HepG2 (cell line): ENCODE data around the gene ZNF275. TPM values are rescaled to one million over a fixed set of nuclear protein-coding genes. Genes with fewer than 3 reads are reported as not detected.

Experiments
- ATAC-seq: fragments of 200-7000 bp; cut with Tn5 transposase; 3 replicates; pipeline ENCODE4 v1.9.1; 2020; ENCODE audit warnings: mild to moderate bottlenecking, moderate library complexity
- BruUV-seq: library from RNA; stranded (reverse); fragments of 400-500 nt; replicated peaks from 2 replicates; lab custom pipeline; 2021; lab: Mats Ljungman, UMichigan
- CTCF ChIA-PET: fragments of 300-600 bp; formaldehyde crosslinking; extraction: SDS; loops from one replicate; lab custom pipeline; 2021; ENCODE audit warnings: low total read pairs, inconsistent platforms, low intra/inter-chr PET ratio; lab: Yijun Ruan, JAX
- POLR2A ChIA-PET: fragments of 350-600 bp; sonication (Branson Sonifier 250); formaldehyde crosslinking; loops from one replicate; lab custom pipeline; 2020; ENCODE audit warnings: antibody characterized with exemption, inconsistent platforms; lab: Yijun Ruan, JAX
- DNase-seq: peaks from one replicate; pipeline ENCODE4 v3.0.0-alpha.2; 2015; ENCODE audit warnings: low spot score
- FAIRE-seq: peaks from 3 replicates; lab custom pipeline; 2011; peaks lifted over from hg19 to GRCh38; lab: Jason Lieb, UNC
- H2AFZ ChIP-seq: one replicate; pipeline ENCODE4 v1.6.1; 2011; ENCODE audit warnings: low read length, inconsistent platforms
- H3K27ac ChIP-seq: fragments of 300-600 bp; 3 replicates; pipeline ENCODE4 v1.8.0; 2011; ENCODE audit warnings: mixed run types, mild to moderate bottlenecking, mixed read lengths, low read length, inconsistent platforms; ENCODE audit not compliant: insufficient read depth; ENCODE audit errors: extremely low read length
- H3K27me3 ChIP-seq, 2 experiments: fragments of 200-600 bp in 1 of 2; 2 replicates in 1 of 2; 3 replicates in 1 of 2; pipeline versions ENCODE4 v1.6.0 to v1.8.0; 2011; ENCODE audit warnings: low read length in 2 of 2, mild to moderate bottlenecking in 2 of 2, moderate library complexity in 2 of 2, inconsistent platforms in 1 of 2; ENCODE audit not compliant: insufficient read depth in 2 of 2, control insufficient read depth in 1 of 2
- H3K36me3 ChIP-seq, 2 experiments: fragments of 200-600 bp in 1 of 2; replicated peaks in 1 of 2; 2 replicates in 1 of 2; 3 replicates in 1 of 2; pipeline versions ENCODE4 v1.5.1 to v1.8.0; 2011; ENCODE audit warnings: low read length in 2 of 2, inconsistent platforms in 1 of 2; ENCODE audit not compliant: insufficient read depth in 2 of 2, control insufficient read depth in 1 of 2
- H3K4me1 ChIP-seq: 2 replicates; pipeline ENCODE4 v1.5.1; 2012; ENCODE audit warnings: low read length, inconsistent platforms; ENCODE audit not compliant: insufficient read depth
- H3K4me2 ChIP-seq: 2 replicates; pipeline ENCODE4 v1.6.0; 2011; ENCODE audit warnings: low read depth, low read length, inconsistent platforms
- H3K4me3 ChIP-seq, 3 experiments: fragments of 200-600 bp in 1 of 3; sonication (generic), shearing (Covaris generic) in 1 of 3; replicated peaks in 1 of 3; 2 replicates each; pipeline ENCODE4 v1.5.1; 2011 to 2016; ENCODE audit warnings: low read length in 3 of 3, inconsistent platforms in 2 of 3, low read depth in 2 of 3, mild to moderate bottlenecking in 2 of 3, control low read depth in 1 of 3, mixed read lengths in 1 of 3; ENCODE audit not compliant: insufficient read depth in 1 of 3
- H3K79me2 ChIP-seq: one replicate; pipeline ENCODE4 v1.6.1; 2011; ENCODE audit warnings: low read length, inconsistent platforms; ENCODE audit not compliant: insufficient read depth
- H3K9ac ChIP-seq: 2 replicates; pipeline ENCODE4 v1.6.0; 2011; ENCODE audit warnings: mild to moderate bottlenecking, low read depth, low read length, inconsistent platforms; ENCODE audit not compliant: insufficient read depth
- H3K9me3 ChIP-seq: 2 replicates; pipeline ENCODE4 v1.5.1; 2012; ENCODE audit warnings: mild to moderate bottlenecking, low read length
- H4K20me1 ChIP-seq: 2 replicates; pipeline ENCODE4 v1.6.0; 2011; ENCODE audit warnings: inconsistent platforms, mild to moderate bottlenecking, low read length, moderate library complexity; ENCODE audit not compliant: insufficient read depth
- AHR ChIP-seq: IDR thresholded peaks from 2 replicates; pipeline ENCODE4 v1.6.1; 2018; ENCODE audit warnings: missing genetic modification reagents, missing compliant biosample characterization
- ELF1 ChIP-seq: sonication (generic); formaldehyde crosslinking; IDR thresholded peaks from 2 replicates; pipeline ENCODE4 v1.4.0; 2020; ENCODE audit warnings: missing genetic modification reagents
- ESRRA ChIP-seq: sonication (generic); formaldehyde crosslinking; IDR thresholded peaks from 2 replicates; pipeline ENCODE4 v1.5.1; 2020; ENCODE audit warnings: mild to moderate bottlenecking, low read depth, missing genetic modification reagents
- RBFOX2 ChIP-seq: fragments of 200-400 bp; formaldehyde crosslinking; IDR thresholded peaks from 2 replicates; pipeline ENCODE4 v1.6.1; 2017; ENCODE audit warnings: low read depth, mild to moderate bottlenecking, low read length
- SKIL ChIP-seq: sonication (generic); formaldehyde crosslinking; IDR thresholded peaks from 2 replicates; pipeline ENCODE4 v1.8.0; 2022; ENCODE audit warnings: missing genetic modification reagents, mild to moderate bottlenecking, moderate library complexity, borderline replicate concordance
- SRY ChIP-seq: sonication (generic); formaldehyde crosslinking; IDR thresholded peaks from 2 replicates; pipeline ENCODE4 v1.8.0; 2022; ENCODE audit warnings: mild to moderate bottlenecking, missing genetic modification reagents
- TFDP1 ChIP-seq: IDR thresholded peaks from 2 replicates; pipeline ENCODE4 v1.6.1; 2016; ENCODE audit warnings: missing compliant biosample characterization, missing genetic modification reagents, borderline replicate concordance
- ZNF766 ChIP-seq: sonication (generic); formaldehyde crosslinking; IDR thresholded peaks from 2 replicates; pipeline ENCODE4 v1.5.0; 2020; ENCODE audit warnings: missing genetic modification reagents, borderline replicate concordance
- WGBS: methylation state at CpG from one replicate; pipeline ENCODE4 v1.1.6; 2017; ENCODE audit warnings: low lambda C conversion rate; 5-methylcytosine and 5-hydroxymethylcytosine counted together
- in situ Hi-C: cut with HindIII; loops from 2 replicates; pipeline ENCODE4 v1.10.0; 2017; ENCODE audit warnings: low pct_unique_long_range_greater_than_20kb; ENCODE audit not compliant: extremely low pct_ligation_motif_present
- intact Hi-C: fragments of 100-400 bp; cut with micrococcal nuclease; formaldehyde crosslinking; loops from one replicate; pipeline ENCODE4 v1.10.0; 2022; ENCODE audit not compliant: unreplicated experiment
- polyA plus RNA-seq, 8 experiments: library from polyadenylated mRNA; depleted of rRNA in 3 of 8; stranded (reverse) in 7 of 8; unstranded in 1 of 8; fragments of >200 nt; fragmentation: Illumina TruSeq in 4 of 8; extraction: Trizol in 4 of 8; gene quantifications; 2 replicates each; pipeline versions ENCODE4 v1.2.1 to v1.2.3, GENCODE V29; 2011 to 2016; ENCODE audit warnings: low read depth in 4 of 8, missing spikeins in 1 of 8, mixed read lengths in 1 of 8; ENCODE audit not compliant: insufficient read depth in 1 of 8
- total RNA-seq, 5 experiments: library from RNA; depleted of rRNA; stranded (reverse); fragments of >200 nt; fragmentation: Illumina TruSeq; extraction: Trizol; gene quantifications; 2 replicates each; pipeline ENCODE4 v1.2.3, GENCODE V29; 2016; ENCODE audit warnings: low read depth in 1 of 5
- TF ChIP-seq, protein P1 (sequence below): sonication (generic); formaldehyde crosslinking; IDR thresholded peaks from 2 replicates; pipeline ENCODE4 v1.9.0; 2021; ENCODE audit warnings: missing genetic modification reagents, borderline replicate concordance
- TF ChIP-seq, protein P2 (sequence below): sonication (generic); formaldehyde crosslinking; IDR thresholded peaks from 2 replicates; pipeline ENCODE4 v1.4.0; 2020; ENCODE audit warnings: low read depth, mild to moderate bottlenecking, missing genetic modification reagents

The ZNF275 gene
- total and polyA plus RNA-seq, 2 of the 13 experiments (the other 11 are each of a cell fraction or from before 2014, with no cell fraction given): 6.4 to 11.8 TPM

GRCh38 chrX:153347530-153347929, 13.6 kb downstream of the ZNF275 start:
- Histone ChIP-seq H3K4me2 (no peak overlapping the region), H2AFZ (no peak overlapping the region), H3K4me1 (no peaks in the 10 kb centered on the region), H3K36me3 (peaks cover 3 to 36% of the 10 kb centered on the region in 2 experiments; a peak in 4 of 5 replicates), H3K4me3 (no peak overlapping the region), H3K27ac (no peak overlapping the region), H3K27me3 (no peaks in the 10 kb centered on the region), H3K79me2 (no peaks in the 10 kb centered on the region), H3K9me3 (no peaks in the 10 kb centered on the region), H3K9ac (no peak overlapping the region), H4K20me1 (no peaks in the 10 kb centered on the region)
- in situ Hi-C loops: no loop called here
- ATAC-seq (no peak), DNase-seq (no peak), FAIRE-seq (no peak)
- BruUV-seq: no TSS peak
- WGBS: 100% methylated on average over 2 of the region's 38 CpGs
- intact Hi-C loops: no loop called here
- ChIA-PET POLR2A (no interaction called here), CTCF (no interaction called here)
- TF ChIP-seq, protein P1, sequence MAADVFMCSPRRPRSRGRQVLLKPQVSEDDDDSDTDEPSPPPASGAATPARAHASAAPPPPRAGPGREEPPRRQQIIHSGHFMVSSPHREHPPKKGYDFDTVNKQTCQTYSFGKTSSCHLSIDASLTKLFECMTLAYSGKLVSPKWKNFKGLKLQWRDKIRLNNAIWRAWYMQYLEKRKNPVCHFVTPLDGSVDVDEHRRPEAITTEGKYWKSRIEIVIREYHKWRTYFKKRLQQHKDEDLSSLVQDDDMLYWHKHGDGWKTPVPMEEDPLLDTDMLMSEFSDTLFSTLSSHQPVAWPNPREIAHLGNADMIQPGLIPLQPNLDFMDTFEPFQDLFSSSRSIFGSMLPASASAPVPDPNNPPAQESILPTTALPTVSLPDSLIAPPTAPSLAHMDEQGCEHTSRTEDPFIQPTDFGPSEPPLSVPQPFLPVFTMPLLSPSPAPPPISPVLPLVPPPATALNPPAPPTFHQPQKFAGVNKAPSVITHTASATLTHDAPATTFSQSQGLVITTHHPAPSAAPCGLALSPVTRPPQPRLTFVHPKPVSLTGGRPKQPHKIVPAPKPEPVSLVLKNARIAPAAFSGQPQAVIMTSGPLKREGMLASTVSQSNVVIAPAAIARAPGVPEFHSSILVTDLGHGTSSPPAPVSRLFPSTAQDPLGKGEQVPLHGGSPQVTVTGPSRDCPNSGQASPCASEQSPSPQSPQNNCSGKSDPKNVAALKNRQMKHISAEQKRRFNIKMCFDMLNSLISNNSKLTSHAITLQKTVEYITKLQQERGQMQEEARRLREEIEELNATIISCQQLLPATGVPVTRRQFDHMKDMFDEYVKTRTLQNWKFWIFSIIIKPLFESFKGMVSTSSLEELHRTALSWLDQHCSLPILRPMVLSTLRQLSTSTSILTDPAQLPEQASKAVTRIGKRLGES (CRISPR knock-in tag): no peak
- TF ChIP-seq RBFOX2: 0 out of 2 replicates have a peak, but pooled peaks have one; percentile 40

DNA sequence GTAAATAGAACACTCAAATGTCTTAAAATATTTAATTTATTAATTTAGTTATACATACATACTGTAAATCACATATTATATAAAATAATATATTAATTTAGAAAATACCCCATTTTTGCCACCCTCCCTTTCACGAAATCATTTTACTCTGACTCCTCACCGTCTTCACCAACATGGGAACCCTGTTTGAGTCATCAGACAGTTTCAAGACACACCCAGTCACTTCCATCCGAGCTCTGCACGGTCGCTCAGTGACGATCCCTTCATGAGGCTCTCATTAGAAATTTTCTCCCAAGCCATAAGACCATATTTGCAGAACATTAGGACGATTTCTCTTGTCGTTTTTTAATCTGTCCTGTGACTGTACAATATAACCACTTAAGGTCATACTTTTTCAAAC, 14.5 kb downstream of the ZNF275 start:
- Histone ChIP-seq H3K9me3 (no peaks in the 10 kb centered on the region), H3K27ac (no peak overlapping the region), H2AFZ (no peak overlapping the region), H3K4me1 (no peaks in the 10 kb centered on the region), H3K9ac (no peak overlapping the region), H3K4me2 (no peak overlapping the region), H3K79me2 (no peaks in the 10 kb centered on the region), H4K20me1 (no peaks in the 10 kb centered on the region), H3K27me3 (no peaks in the 10 kb centered on the region), H3K4me3 (no peak overlapping the region), H3K36me3 (peaks cover 3 to 35% of the 10 kb centered on the region in 2 experiments; a peak in 4 of 5 replicates)
- no TSS peak for BruUV-seq
- FAIRE-seq (no peak), DNase-seq (no peak), ATAC-seq (no peak)
- WGBS: 93% methylated on average over 8 of the region's 8 CpGs
- CTCF ChIA-PET: no interaction called here
- POLR2A ChIA-PET: no interaction called here
- intact Hi-C loops: no loop called here
- in situ Hi-C loops: no loop called here
- TF ChIP-seq, protein P2, sequence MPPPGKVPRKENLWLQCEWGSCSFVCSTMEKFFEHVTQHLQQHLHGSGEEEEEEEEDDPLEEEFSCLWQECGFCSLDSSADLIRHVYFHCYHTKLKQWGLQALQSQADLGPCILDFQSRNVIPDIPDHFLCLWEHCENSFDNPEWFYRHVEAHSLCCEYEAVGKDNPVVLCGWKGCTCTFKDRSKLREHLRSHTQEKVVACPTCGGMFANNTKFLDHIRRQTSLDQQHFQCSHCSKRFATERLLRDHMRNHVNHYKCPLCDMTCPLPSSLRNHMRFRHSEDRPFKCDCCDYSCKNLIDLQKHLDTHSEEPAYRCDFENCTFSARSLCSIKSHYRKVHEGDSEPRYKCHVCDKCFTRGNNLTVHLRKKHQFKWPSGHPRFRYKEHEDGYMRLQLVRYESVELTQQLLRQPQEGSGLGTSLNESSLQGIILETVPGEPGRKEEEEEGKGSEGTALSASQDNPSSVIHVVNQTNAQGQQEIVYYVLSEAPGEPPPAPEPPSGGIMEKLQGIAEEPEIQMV (CRISPR knock-in tag): no peak
- no peak for TF ChIP-seq ZNF766
- TF ChIP-seq ELF1 (CRISPR knock-in tag): no peak
- no peak for TF ChIP-seq SRY (CRISPR knock-in tag)
- no peak for TF ChIP-seq TFDP1
- TF ChIP-seq AHR: no peak
- no peak for TF ChIP-seq ESRRA (CRISPR knock-in tag)
- TF ChIP-seq SKIL: no peak
